22Rv1 (cell line): Measurements from ENCODE around the gene ZFP91.

Source experiments
- ZFX ChIP-seq: fragments of 450-650 bp; IDR thresholded peaks from 2 replicates; pipeline ENCODE4 v1.6.1; 2017; ENCODE audit warnings: antibody characterized with exemption, borderline replicate concordance
- TF ChIP-seq, protein P1 (sequence below): fragments of 450-650 bp; IDR thresholded peaks from 2 replicates; pipeline ENCODE4 v1.5.1; 2017; ENCODE audit warnings: mild to moderate bottlenecking

- TF ChIP-seq, protein P1, sequence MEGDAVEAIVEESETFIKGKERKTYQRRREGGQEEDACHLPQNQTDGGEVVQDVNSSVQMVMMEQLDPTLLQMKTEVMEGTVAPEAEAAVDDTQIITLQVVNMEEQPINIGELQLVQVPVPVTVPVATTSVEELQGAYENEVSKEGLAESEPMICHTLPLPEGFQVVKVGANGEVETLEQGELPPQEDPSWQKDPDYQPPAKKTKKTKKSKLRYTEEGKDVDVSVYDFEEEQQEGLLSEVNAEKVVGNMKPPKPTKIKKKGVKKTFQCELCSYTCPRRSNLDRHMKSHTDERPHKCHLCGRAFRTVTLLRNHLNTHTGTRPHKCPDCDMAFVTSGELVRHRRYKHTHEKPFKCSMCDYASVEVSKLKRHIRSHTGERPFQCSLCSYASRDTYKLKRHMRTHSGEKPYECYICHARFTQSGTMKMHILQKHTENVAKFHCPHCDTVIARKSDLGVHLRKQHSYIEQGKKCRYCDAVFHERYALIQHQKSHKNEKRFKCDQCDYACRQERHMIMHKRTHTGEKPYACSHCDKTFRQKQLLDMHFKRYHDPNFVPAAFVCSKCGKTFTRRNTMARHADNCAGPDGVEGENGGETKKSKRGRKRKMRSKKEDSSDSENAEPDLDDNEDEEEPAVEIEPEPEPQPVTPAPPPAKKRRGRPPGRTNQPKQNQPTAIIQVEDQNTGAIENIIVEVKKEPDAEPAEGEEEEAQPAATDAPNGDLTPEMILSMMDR: no peak
- TF ChIP-seq ZFX: no peak
These were observed 17.3 kb upstream of the ZFP91 start for GRCh38 chr11:58561394-58562098.
